ENCODE results near the gene CYP2W1. TPM values are rescaled to one million over a fixed set of nuclear protein-coding genes. Genes with fewer than 3 reads are reported as not detected.

Gene CYP2W1
- total RNA-seq, 4 donors from 2014 or later = not detected

DNA sequence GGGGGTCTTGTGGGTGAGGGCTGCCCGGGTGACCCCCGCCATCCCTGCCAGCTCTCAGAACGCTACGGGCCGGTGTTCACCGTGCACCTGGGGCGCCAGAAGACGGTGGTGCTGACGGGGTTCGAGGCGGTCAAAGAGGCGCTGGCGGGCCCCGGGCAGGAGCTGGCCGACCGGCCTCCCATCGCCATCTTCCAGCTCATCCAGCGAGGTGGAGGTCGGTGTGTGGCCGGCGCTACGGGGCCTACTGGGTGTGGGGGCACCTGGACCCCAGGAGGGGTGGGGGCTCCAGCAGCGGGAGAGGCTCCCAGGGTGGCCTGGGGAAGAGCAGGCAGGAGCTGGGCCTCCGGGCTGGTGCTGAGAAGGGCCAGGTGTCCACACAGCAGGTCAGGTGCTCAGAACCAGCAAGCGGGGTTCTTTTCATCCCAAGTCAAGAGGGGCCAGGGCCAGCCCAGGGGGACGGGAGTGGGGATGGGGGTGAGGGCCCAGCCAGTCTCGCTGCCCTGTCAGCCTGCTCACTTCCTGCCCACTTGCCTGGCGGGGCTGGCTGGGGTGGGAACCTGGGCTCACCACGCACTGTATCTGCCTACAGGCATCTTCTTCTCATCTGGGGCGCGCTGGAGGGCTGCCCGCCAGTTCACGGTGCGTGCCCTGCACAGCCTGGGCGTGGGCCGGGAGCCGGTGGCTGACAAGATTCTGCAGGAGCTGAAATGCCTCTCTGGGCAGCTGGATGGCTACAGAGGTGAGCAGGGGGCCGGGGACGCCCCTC, 1.6 kb downstream of the CYP2W1 start:
- TF ChIP-seq, protein P1, sequence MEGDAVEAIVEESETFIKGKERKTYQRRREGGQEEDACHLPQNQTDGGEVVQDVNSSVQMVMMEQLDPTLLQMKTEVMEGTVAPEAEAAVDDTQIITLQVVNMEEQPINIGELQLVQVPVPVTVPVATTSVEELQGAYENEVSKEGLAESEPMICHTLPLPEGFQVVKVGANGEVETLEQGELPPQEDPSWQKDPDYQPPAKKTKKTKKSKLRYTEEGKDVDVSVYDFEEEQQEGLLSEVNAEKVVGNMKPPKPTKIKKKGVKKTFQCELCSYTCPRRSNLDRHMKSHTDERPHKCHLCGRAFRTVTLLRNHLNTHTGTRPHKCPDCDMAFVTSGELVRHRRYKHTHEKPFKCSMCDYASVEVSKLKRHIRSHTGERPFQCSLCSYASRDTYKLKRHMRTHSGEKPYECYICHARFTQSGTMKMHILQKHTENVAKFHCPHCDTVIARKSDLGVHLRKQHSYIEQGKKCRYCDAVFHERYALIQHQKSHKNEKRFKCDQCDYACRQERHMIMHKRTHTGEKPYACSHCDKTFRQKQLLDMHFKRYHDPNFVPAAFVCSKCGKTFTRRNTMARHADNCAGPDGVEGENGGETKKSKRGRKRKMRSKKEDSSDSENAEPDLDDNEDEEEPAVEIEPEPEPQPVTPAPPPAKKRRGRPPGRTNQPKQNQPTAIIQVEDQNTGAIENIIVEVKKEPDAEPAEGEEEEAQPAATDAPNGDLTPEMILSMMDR (IDR thresholded peaks at IDR 0.05; ENCODE audit: low read depth) = no peak

GRCh38 chr7:985127-985416, 2.1 kb downstream of the CYP2W1 start:
- TF ChIP-seq, protein P1 (IDR thresholded peaks at IDR 0.05; ENCODE audit: low read depth) = no peak

GRCh38 chr7:985915-986741, 3.1 kb downstream of the CYP2W1 start:
- TF ChIP-seq, protein P1 (IDR thresholded peaks at IDR 0.05; ENCODE audit: low read depth) = no peak

- TF ChIP-seq, protein P1 (IDR thresholded peaks at IDR 0.05; ENCODE audit: low read depth) = no peak
Measured at GRCh38 chr7:986766-987751, 4.1 kb downstream of the CYP2W1 start.

- TF ChIP-seq, protein P1 (IDR thresholded peaks at IDR 0.05; ENCODE audit: low read depth) = no peak
Measured at GRCh38 chr7:987909-988308, 4.9 kb downstream of the CYP2W1 start.

DNA sequence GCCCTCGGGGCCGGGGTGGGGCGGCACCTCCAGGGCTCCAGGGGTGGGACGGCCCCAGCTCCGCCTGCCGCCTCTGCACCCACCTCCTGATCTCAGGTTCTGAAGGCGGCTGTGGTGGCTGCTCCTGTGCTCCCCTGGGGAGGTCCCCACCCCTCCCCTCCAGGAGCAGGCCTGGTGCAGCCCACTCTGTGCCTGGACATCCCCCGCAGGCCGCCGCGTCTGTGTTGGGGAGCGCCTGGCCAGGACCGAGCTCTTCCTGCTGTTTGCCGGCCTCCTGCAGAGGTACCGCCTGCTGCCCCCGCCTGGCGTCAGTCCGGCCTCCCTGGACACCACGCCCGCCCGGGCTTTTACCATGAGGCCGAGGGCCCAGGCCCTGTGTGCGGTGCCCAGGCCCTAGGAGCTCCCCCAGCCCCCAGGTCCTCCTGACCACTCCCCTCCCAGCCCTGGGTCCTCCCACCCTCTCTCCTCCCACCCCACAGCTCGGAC, 5.5 kb downstream of the CYP2W1 start:
- TF ChIP-seq, protein P1 (IDR thresholded peaks at IDR 0.05; ENCODE audit: low read depth) = no peak

Data from subcutaneous adipose tissue (tissue), 4 donors.